ENCODE measurements around the gene C11orf97. TPM values are rescaled to one million over a fixed set of nuclear protein-coding genes. Genes with fewer than 3 reads are reported as not detected.

Gene C11orf97
- total and polyA plus RNA-seq, 2 of the 8 experiments (the other 6 are each of a cell fraction or from before 2014, with no cell fraction given): not detected

- Histone ChIP-seq H3K27ac (ENCODE audit: low read depth, low read length) (no peak overlapping the region), H3K4me3 (ENCODE audit: extremely low read depth in 1 of 4, insufficient read depth in 2 of 4, low read depth in 3 of 4, low read length in 4 of 4) (no peak overlapping the region), H4K5ac (ENCODE audit: insufficient read length, low read depth, low read length) (no peak overlapping the region), H4K91ac (replicated peaks; ENCODE audit: insufficient read length, low read length) (no peak overlapping the region), H2AFZ (ENCODE audit: low read length) (no peak overlapping the region), H3K4me1 (replicated peaks in 1 of 4; ENCODE audit: control insufficient read depth in 3 of 4, insufficient read depth in 4 of 4, low read length in 3 of 4) (peaks cover 1 to 3% (median 3%) of the 10 kb centered on the region in 4 experiments; a peak in 5 of 7 replicates), H4K8ac (ENCODE audit: extremely low read depth, insufficient read depth, low read length) (no peak overlapping the region), H3K23ac (ENCODE audit: insufficient read length) (no peak overlapping the region), H3K14ac (ENCODE audit: insufficient read length) (no peak overlapping the region), H2BK12ac (ENCODE audit: low read depth, low read length) (no peak overlapping the region), H3K36me3 (ENCODE audit: control insufficient read depth in 2 of 4, insufficient read depth in 4 of 4, low read length in 3 of 4) (no peaks in the 10 kb centered on the region), H3K9ac (replicated peaks in 1 of 4; ENCODE audit: extremely low read depth in 1 of 4, low read depth in 3 of 4, low read length in 3 of 4) (no peak overlapping the region), H3K9me3 (ENCODE audit: insufficient read depth in 2 of 2, low read depth in 1 of 2, low read length in 1 of 2) (no peaks in the 10 kb centered on the region), H3K79me2 (ENCODE audit: control insufficient read depth in 1 of 2, insufficient read depth in 2 of 2, low read length in 2 of 2) (no peaks in the 10 kb centered on the region), H3K4me2 (ENCODE audit: insufficient read depth in 1 of 2, low read depth in 2 of 2, low read length in 2 of 2) (no peak overlapping the region), H4K20me1 (replicated peaks in 1 of 2; ENCODE audit: control insufficient read depth in 1 of 2, insufficient read depth in 2 of 2, low read length in 2 of 2) (peaks cover 0 to 3% of the 10 kb centered on the region in 2 experiments), H2AK5ac (ENCODE audit: low read depth, low read length) (no peak overlapping the region), H3K4ac (replicated peaks; ENCODE audit: insufficient read length, low read depth, low read length) (no peak overlapping the region), H2BK15ac (ENCODE audit: low read length) (no peak overlapping the region), H3K27me3 (replicated peaks in 1 of 4; ENCODE audit: control insufficient read depth in 3 of 4, extremely low read depth in 1 of 4, insufficient read depth in 3 of 4, low read length in 3 of 4) (peaks cover 0 to 8% (median 6%) of the 10 kb centered on the region in 4 experiments; a peak in 5 of 7 replicates), H3K56ac (replicated peaks; ENCODE audit: insufficient read length, low read depth, low read length) (no peak overlapping the region), H2BK20ac (ENCODE audit: low read length) (no peak overlapping the region), H3K18ac (ENCODE audit: extremely low read depth, low read length) (no peak overlapping the region), H2BK120ac (replicated peaks; ENCODE audit: low read depth, low read length) (no peak overlapping the region), H3K79me1 (ENCODE audit: low read depth, low read length) (0 out of 2 replicates have a peak, but pooled peaks cover 2% of the 10 kb centered on the region), H3K23me2 (ENCODE audit: low read depth, low read length) (peaks cover 3% of the 10 kb centered on the region; the same call in 1 of the 2 replicates), H2BK5ac (ENCODE audit: low read depth, low read length) (no peak overlapping the region)
- DNase-seq (ENCODE audit: low read depth in 1 of 2, low spot score in 2 of 2): no peak
- ChIA-PET CTCF (ENCODE audit: partially characterized antibody) (interaction anchor here (0.9 to 2.4 kb wide), 2 partner anchors 14 to 31 kb away, joined by 3 to 8 read pairs; no protein-coding TSS in a partner anchor), POLR2A (ENCODE audit: partially characterized antibody) (no interaction called here)
- FAIRE-seq: no peak
- WGBS, 2 experiments (ENCODE audit: extremely low coverage in 1 of 2, insufficient coverage in 1 of 2, insufficient read length in 1 of 2, insufficient replicate concordance in 2 of 2, low coverage in 1 of 2, low lambda C conversion rate in 2 of 2, missing lambda C conversion rate in 1 of 2): 93% methylated on average over 4 of the region's 4 CpGs; no CpG with 5 or more reads in 1 of the 2 experiments
- TF ChIP-seq JUND (IDR thresholded peaks at IDR 0.05; ENCODE audit: low read length) (no peak), ASH2L (IDR thresholded peaks at IDR 0.05; ENCODE audit: low read length) (no peak), RXRA (IDR thresholded peaks at IDR 0.05; ENCODE audit: insufficient read depth, low read depth, low read length) (no peak)
Measured at GRCh38 chr11:94550513-94550912, 38.3 kb downstream of the C11orf97 start.

Data from H1 (cell line).